HepG2 (cell line): ENCODE results near the gene OSR1. TPM values are rescaled to one million over a fixed set of nuclear protein-coding genes. Genes with fewer than 3 reads are reported as not detected.

Experiments
- AHR ChIP-seq: IDR thresholded peaks from 2 replicates; pipeline ENCODE4 v1.6.1; 2018; ENCODE audit warnings: missing genetic modification reagents, missing compliant biosample characterization
- ATF6 ChIP-seq: sonication (generic); formaldehyde crosslinking; conservative IDR thresholded peaks from 2 replicates; pipeline ENCODE4 v1.4.0; 2020; ENCODE audit warnings: missing genetic modification reagents
- CEBPG ChIP-seq: IDR thresholded peaks from 2 replicates; pipeline ENCODE4 v1.6.1; 2016
- NR2F2 ChIP-seq: IDR thresholded peaks from 2 replicates; pipeline ENCODE4 v1.6.1; 2012; ENCODE audit warnings: low read depth, inconsistent platforms, borderline replicate concordance
- NR2F6 ChIP-seq, 2 experiments: IDR thresholded peaks; 2 replicates each; pipeline ENCODE4 v1.6.1; 2016; ENCODE audit warnings: antibody characterized with exemption in 1 of 2, mild to moderate bottlenecking in 1 of 2
- PLSCR1 ChIP-seq: sonication (generic); formaldehyde crosslinking; IDR thresholded peaks from 2 replicates; pipeline ENCODE4 v1.5.0; 2020; ENCODE audit warnings: missing genetic modification reagents, mild to moderate bottlenecking, borderline replicate concordance
- SIN3A ChIP-seq: IDR thresholded peaks from 2 replicates; pipeline ENCODE4 v1.6.1; 2011; ENCODE audit warnings: low read depth, mild to moderate bottlenecking, control low read depth, low read length, borderline replicate concordance
- SMAD9 ChIP-seq: sonication (generic); formaldehyde crosslinking; IDR thresholded peaks from 2 replicates; pipeline ENCODE4 v1.5.1; 2020; ENCODE audit warnings: mild to moderate bottlenecking, missing genetic modification reagents
- SMARCC2 ChIP-seq: fragments of 450-650 bp; IDR thresholded peaks from 2 replicates; pipeline ENCODE4 v1.6.1; 2017; ENCODE audit warnings: antibody characterized with exemption, mild to moderate bottlenecking
- SNAPC5 ChIP-seq: sonication (generic); formaldehyde crosslinking; IDR thresholded peaks from 2 replicates; pipeline ENCODE4 v1.8.1; 2023; ENCODE audit warnings: mild to moderate bottlenecking, missing genetic modification reagents, borderline replicate concordance
- SOX5 ChIP-seq: IDR thresholded peaks from 2 replicates; pipeline ENCODE4 v1.6.1; 2016; ENCODE audit warnings: borderline replicate concordance
- ZBTB7A ChIP-seq: sonication (generic); formaldehyde crosslinking; IDR thresholded peaks from 2 replicates; pipeline ENCODE4 v1.8.0; 2022; ENCODE audit warnings: mild to moderate bottlenecking, missing genetic modification reagents
- ZBTB7B ChIP-seq: sonication (generic); formaldehyde crosslinking; IDR thresholded peaks from 2 replicates; pipeline ENCODE4 v1.4.0; 2020; ENCODE audit warnings: missing genetic modification reagents
- ZMAT3 ChIP-seq: sonication (generic); formaldehyde crosslinking; conservative IDR thresholded peaks from 2 replicates; pipeline ENCODE4 v1.7.0; 2021; ENCODE audit warnings: missing genetic modification reagents
- ZNF234 ChIP-seq: sonication (generic); formaldehyde crosslinking; conservative IDR thresholded peaks from 2 replicates; pipeline ENCODE4 v1.5.1; 2020; ENCODE audit warnings: mild to moderate bottlenecking, missing genetic modification reagents
- ZNF543 ChIP-seq: sonication (generic); formaldehyde crosslinking; IDR thresholded peaks from 2 replicates; pipeline ENCODE4 v1.4.0; 2020; ENCODE audit warnings: mild to moderate bottlenecking, missing genetic modification reagents
- ZNF558 ChIP-seq: sonication (generic); formaldehyde crosslinking; IDR thresholded peaks from 2 replicates; pipeline ENCODE4 v1.9.0; 2022; ENCODE audit warnings: mild to moderate bottlenecking, missing genetic modification reagents, borderline replicate concordance
- ZNF614 ChIP-seq: IDR thresholded peaks from 2 replicates; pipeline ENCODE4 v1.6.1; 2018; ENCODE audit warnings: missing biosample characterization, missing genetic modification reagents, inconsistent platforms, borderline replicate concordance
- ZSCAN25 ChIP-seq: sonication (generic); formaldehyde crosslinking; IDR thresholded peaks from 2 replicates; pipeline ENCODE4 v1.8.0; 2022; ENCODE audit warnings: mild to moderate bottlenecking, missing genetic modification reagents
- ZSCAN9 ChIP-seq: IDR thresholded peaks from 2 replicates; pipeline ENCODE4 v1.6.1; 2016; ENCODE audit warnings: borderline replicate concordance
- polyA plus RNA-seq, 8 experiments: library from polyadenylated mRNA; depleted of rRNA in 3 of 8; stranded (reverse) in 7 of 8; unstranded in 1 of 8; fragments of >200 nt; fragmentation: Illumina TruSeq in 4 of 8; extraction: Trizol in 4 of 8; gene quantifications; 2 replicates each; pipeline versions ENCODE4 v1.2.1 to v1.2.3, GENCODE V29; 2011 to 2016; ENCODE audit warnings: low read depth in 4 of 8, missing spikeins in 1 of 8, mixed read lengths in 1 of 8; ENCODE audit not compliant: insufficient read depth in 1 of 8
- total RNA-seq, 5 experiments: library from RNA; depleted of rRNA; stranded (reverse); fragments of >200 nt; fragmentation: Illumina TruSeq; extraction: Trizol; gene quantifications; 2 replicates each; pipeline ENCODE4 v1.2.3, GENCODE V29; 2016; ENCODE audit warnings: low read depth in 1 of 5
- TF ChIP-seq, protein P1 (sequence below): sonication (generic); formaldehyde crosslinking; IDR thresholded peaks from 2 replicates; pipeline ENCODE4 v1.5.1; 2020; ENCODE audit warnings: mild to moderate bottlenecking, missing genetic modification reagents, moderate library complexity
- TF ChIP-seq, protein P2 (sequence below): sonication (generic); formaldehyde crosslinking; IDR thresholded peaks from 2 replicates; pipeline ENCODE4 v1.8.1; 2023; ENCODE audit warnings: mild to moderate bottlenecking, missing genetic modification reagents

The OSR1 gene
- total and polyA plus RNA-seq, 2 of the 13 experiments (the other 11 are each of a cell fraction or from before 2014, with no cell fraction given), result 0.63 to 1.1 TPM

- TF ChIP-seq, protein P1, sequence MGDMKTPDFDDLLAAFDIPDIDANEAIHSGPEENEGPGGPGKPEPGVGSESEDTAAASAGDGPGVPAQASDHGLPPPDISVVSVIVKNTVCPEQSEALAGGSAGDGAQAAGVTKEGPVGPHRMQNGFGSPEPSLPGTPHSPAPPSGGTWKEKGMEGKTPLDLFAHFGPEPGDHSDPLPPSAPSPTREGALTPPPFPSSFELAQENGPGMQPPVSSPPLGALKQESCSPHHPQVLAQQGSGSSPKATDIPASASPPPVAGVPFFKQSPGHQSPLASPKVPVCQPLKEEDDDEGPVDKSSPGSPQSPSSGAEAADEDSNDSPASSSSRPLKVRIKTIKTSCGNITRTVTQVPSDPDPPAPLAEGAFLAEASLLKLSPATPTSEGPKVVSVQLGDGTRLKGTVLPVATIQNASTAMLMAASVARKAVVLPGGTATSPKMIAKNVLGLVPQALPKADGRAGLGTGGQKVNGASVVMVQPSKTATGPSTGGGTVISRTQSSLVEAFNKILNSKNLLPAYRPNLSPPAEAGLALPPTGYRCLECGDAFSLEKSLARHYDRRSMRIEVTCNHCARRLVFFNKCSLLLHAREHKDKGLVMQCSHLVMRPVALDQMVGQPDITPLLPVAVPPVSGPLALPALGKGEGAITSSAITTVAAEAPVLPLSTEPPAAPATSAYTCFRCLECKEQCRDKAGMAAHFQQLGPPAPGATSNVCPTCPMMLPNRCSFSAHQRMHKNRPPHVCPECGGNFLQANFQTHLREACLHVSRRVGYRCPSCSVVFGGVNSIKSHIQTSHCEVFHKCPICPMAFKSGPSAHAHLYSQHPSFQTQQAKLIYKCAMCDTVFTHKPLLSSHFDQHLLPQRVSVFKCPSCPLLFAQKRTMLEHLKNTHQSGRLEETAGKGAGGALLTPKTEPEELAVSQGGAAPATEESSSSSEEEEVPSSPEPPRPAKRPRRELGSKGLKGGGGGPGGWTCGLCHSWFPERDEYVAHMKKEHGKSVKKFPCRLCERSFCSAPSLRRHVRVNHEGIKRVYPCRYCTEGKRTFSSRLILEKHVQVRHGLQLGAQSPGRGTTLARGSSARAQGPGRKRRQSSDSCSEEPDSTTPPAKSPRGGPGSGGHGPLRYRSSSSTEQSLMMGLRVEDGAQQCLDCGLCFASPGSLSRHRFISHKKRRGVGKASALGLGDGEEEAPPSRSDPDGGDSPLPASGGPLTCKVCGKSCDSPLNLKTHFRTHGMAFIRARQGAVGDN (CRISPR knock-in tag), result peak; percentile 65
- TF ChIP-seq ZNF234 (CRISPR knock-in tag) (no peak), ZSCAN9 (CRISPR knock-in tag) (no peak), SIN3A (no peak), NR2F6 (IDR thresholded peaks at IDR 0.05) (no peak), NR2F6 (CRISPR knock-in tag; IDR thresholded peaks at IDR 0.05) (no peak), SMARCC2 (no peak), ZBTB7A (CRISPR knock-in tag) (0 out of 2 replicates have a peak, but pooled peaks have one; percentile 40), ZMAT3 (no peak), ZNF614 (no peak; the same call in 1 of the 2 replicates), SNAPC5 (CRISPR knock-in tag) (no peak), SMAD9 (CRISPR knock-in tag) (no peak), ZNF558 (CRISPR knock-in tag) (no peak), SOX5 (CRISPR knock-in tag) (no peak), ZNF543 (CRISPR knock-in tag) (no peak), ATF6 (no peak), PLSCR1 (CRISPR knock-in tag) (no peak), NR2F2 (no peak), ZSCAN25 (CRISPR knock-in tag) (no peak), CEBPG (CRISPR knock-in tag) (no peak), ZBTB7B (CRISPR knock-in tag) (no peak), AHR (CRISPR knock-in tag) (no peak)
- TF ChIP-seq, protein P2, sequence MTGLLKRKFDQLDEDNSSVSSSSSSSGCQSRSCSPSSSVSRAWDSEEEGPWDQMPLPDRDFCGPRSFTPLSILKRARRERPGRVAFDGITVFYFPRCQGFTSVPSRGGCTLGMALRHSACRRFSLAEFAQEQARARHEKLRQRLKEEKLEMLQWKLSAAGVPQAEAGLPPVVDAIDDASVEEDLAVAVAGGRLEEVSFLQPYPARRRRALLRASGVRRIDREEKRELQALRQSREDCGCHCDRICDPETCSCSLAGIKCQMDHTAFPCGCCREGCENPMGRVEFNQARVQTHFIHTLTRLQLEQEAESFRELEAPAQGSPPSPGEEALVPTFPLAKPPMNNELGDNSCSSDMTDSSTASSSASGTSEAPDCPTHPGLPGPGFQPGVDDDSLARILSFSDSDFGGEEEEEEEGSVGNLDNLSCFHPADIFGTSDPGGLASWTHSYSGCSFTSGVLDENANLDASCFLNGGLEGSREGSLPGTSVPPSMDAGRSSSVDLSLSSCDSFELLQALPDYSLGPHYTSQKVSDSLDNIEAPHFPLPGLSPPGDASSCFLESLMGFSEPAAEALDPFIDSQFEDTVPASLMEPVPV (CRISPR knock-in tag), result no peak
Observed at GRCh38 chr2:19349911-19350677, 8.3 kb downstream of the OSR1 start (continued).
